ENCODE results near the gene CEP83.

CEP83 gene

GRCh38 chr12:94265966-94266745 is 193.5 kb downstream of the CEP83 start:
- no peak for DNase-seq

- no peak for DNase-seq
Observed at GRCh38 chr12:94265539-94265938, 194.1 kb downstream of the CEP83 start.

GRCh38 chr12:94264736-94265485 is 194.8 kb downstream of the CEP83 start:
- DNase-seq = no peak

GRCh38 chr12:94263905-94264561 is 195.6 kb downstream of the CEP83 start:
- DNase-seq = no peak

- peak; percentile 79 to 84 for DNase-seq
Observed at GRCh38 chr12:94263011-94263811, 196.5 kb downstream of the CEP83 start.

GRCh38 chr12:94262228-94263010 is 197.2 kb downstream of the CEP83 start:
- DNase-seq = peak; percentile 67 to 80

GRCh38 chr12:94261786-94262185 is 197.9 kb downstream of the CEP83 start:
- no peak for DNase-seq

- DNase-seq = no peak
Observed at GRCh38 chr12:94261119-94261518, 198.5 kb downstream of the CEP83 start.

- DNase-seq = no peak
Observed at GRCh38 chr12:94260717-94261116, 198.9 kb downstream of the CEP83 start.

- no peak for DNase-seq
Observed at GRCh38 chr12:94260017-94260416, 199.7 kb downstream of the CEP83 start.

- no peak for DNase-seq
Observed at GRCh38 chr12:94258593-94258992, 201.1 kb downstream of the CEP83 start.

All from activated CD4-positive, alpha-beta T cell treated with anti-CD3 and anti-CD28 coated beads, Interleukin-2, amount 50 U/mL, for 48 hours (primary cell).